Testis (tissue), 3 donors: ENCODE measurements around the gene ABHD2. TPM values are rescaled to one million over a fixed set of nuclear protein-coding genes. Genes with fewer than 3 reads are reported as not detected.

Source experiments
- DNase-seq: peaks from one replicate; pipeline ENCODE4 v3.0.0-alpha.2; 2019
- H3K27ac ChIP-seq, 2 donors: fragments of 200-600 bp; sonication (generic); one replicate each; pipeline ENCODE4 v1.5.1; 2019
- H3K27me3 ChIP-seq: fragments of 200-600 bp; sonication (generic); one replicate; pipeline ENCODE4 v1.5.1; 2019
- H3K36me3 ChIP-seq: fragments of 200-600 bp; sonication (generic); one replicate; pipeline ENCODE4 v1.5.1; 2017; ENCODE audit warnings: low read depth; ENCODE audit errors: missing control alignments
- H3K4me1 ChIP-seq: fragments of 200-600 bp; sonication (generic); one replicate; pipeline ENCODE4 v1.5.1; 2019
- H3K4me3 ChIP-seq, 2 donors: fragments of 200-600 bp; sonication (generic); one replicate each; pipeline ENCODE4 v1.5.1; 2017 to 2019
- H3K9me3 ChIP-seq: fragments of 200-600 bp; sonication (generic); one replicate; pipeline ENCODE4 v1.5.1; 2017
- CTCF ChIP-seq, 3 experiments: fragments of 450-650 bp in 2 of 3; fragments of 200-600 bp in 1 of 3; sonication (generic) in 1 of 3; IDR thresholded peaks; one replicate each; pipeline ENCODE4 v1.5.1; 2016 to 2019; ENCODE audit warnings: antibody characterized with exemption in 3 of 3, mild to moderate bottlenecking in 2 of 3, moderate library complexity in 1 of 3
- POLR2A ChIP-seq: fragments of 450-650 bp; IDR thresholded peaks from one replicate; pipeline ENCODE4 v1.6.1; 2017; ENCODE audit warnings: antibody characterized with exemption, mild to moderate bottlenecking, moderate library complexity
- WGBS, 2 donors: methylation state at CpG; one replicate each; pipeline ENCODE4 v1.1.5; 2018; 5-methylcytosine and 5-hydroxymethylcytosine counted together
- intact Hi-C: fragments of 100-400 bp; cut with DNase I; formaldehyde crosslinking; loops from one replicate; pipeline ENCODE4 v1.15.1; 2023; ENCODE audit warnings: low total_unique reads
- polyA plus RNA-seq: library from polyadenylated mRNA; stranded (reverse); fragments of 350-450 nt; fragmentation: Illumina TruSeq; extraction: RNeasy Lipid Tissue Mini Kit (QIAGEN cat#74804); gene quantifications from one replicate; pipeline ENCODE4 v1.2.3, GENCODE V29; 2014; ENCODE audit warnings: low read depth, low replicate concordance; ENCODE audit not compliant: insufficient read depth
- total RNA-seq, 2 donors: library from RNA; depleted of rRNA; stranded (reverse); fragments of >200 nt; gene quantifications; one replicate each; pipeline ENCODE4 v1.2.3, GENCODE V29; 2016

ABHD2 gene
- total and polyA plus RNA-seq, 3 donors from 2014 or later, result 82.5 to 214 (median 109) TPM

GRCh38 chr15:89177116-89177515 lies 88.9 kb downstream of the ABHD2 start:
- no peaks in the 10 kb centered on the region for H3K27me3 ChIP-seq
- no peak overlapping the region for H3K4me3 ChIP-seq
- intact Hi-C loops, result loop anchor here (5.0 kb wide), 1 partner anchor 120 kb away; no protein-coding TSS in a partner anchor
- peaks cover 3% of the 10 kb centered on the region for H3K4me1 ChIP-seq
- no peaks in the 10 kb centered on the region for H3K9me3 ChIP-seq
- TF ChIP-seq CTCF (IDR thresholded peaks at IDR 0.05) (no peak), POLR2A (no peak)
- H3K27ac ChIP-seq, result no peak overlapping the region
- H3K36me3 ChIP-seq, result no peaks in the 10 kb centered on the region
- WGBS, 2 donors, result 96 to 97% methylated on average over 12 of the region's 12 CpGs
- no peak for DNase-seq

DNA sequence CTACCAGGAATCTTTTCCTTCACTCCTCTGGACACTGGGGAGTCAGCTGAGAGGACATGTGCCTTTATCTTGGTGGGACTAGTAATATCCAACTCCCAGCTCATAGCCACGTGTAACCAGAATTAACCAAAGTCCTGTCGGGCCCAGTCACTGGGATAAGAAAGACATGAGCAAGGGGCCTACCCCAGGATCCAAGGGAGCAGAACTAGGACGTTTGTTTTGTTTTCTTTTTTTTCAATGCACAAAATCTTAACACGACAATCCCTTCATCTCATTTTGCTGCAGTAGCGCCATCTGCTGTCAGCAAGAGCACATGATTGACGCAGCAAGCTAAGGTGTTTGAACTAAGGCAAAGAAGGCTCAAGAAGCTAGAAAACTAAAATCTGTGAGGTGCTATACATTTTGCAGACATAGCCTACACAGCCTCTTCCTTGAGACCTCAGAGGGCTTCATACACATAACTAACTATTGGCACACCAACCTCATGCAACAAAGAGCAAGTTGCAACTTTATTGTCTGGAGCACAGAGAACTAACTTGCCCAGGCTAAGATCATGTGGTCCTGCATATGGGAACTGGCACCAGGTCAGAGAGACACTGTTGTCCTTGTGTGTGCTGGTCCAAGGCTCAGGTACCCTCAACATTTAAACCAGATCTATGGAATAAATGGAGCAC lies 89.5 kb downstream of the ABHD2 start:
- Histone ChIP-seq H3K27ac (no peak overlapping the region), H3K36me3 (no peaks in the 10 kb centered on the region), H3K4me3 (no peak overlapping the region), H3K27me3 (no peaks in the 10 kb centered on the region), H3K4me1 (peaks cover 3% of the 10 kb centered on the region), H3K9me3 (no peaks in the 10 kb centered on the region)
- intact Hi-C loops, result loop anchor here (5.0 kb wide), 1 partner anchor 120 kb away; no protein-coding TSS in a partner anchor
- DNase-seq, result peak; percentile 70
- WGBS, 2 donors, result 25 to 27% methylated on average over 6 of the region's 6 CpGs
- TF ChIP-seq POLR2A, result no peak
- TF ChIP-seq CTCF (IDR thresholded peaks at IDR 0.05), result peak; percentile 79 to 85 (median 81)

DNA sequence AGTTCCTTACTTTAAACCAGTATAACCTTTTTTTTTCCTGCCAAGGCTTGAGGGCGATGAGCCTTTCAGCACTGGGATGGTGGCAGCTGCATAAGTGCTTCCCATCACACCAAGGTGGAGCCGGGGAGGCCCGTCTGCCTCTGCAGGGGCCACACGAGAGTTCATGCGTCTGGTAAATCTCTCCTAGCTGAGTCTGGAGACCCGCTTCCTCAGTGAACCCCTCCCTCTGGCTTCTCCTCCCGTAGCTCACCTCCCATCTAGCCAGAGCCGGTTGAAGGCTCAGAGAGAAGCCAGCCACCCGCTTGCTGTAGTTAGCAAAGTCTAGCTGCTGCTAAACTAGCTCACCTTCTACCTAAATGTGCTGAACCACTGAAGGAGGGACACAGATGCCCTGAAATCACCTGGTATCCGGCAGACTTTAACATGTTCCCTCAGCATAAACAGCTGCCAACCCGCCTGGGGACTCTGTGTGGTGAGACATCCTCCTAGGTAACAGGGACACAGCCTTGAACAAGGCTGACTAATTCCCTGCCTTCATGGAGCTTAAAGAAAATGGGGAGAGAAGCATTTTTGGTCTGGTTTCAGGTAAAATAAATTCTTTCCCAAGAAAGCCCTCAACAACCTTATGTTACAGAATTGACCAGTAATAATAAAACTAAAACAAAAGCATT lies 90.2 kb downstream of the ABHD2 start:
- intact Hi-C loops, result loop anchor here (5.0 kb wide), 1 partner anchor 121 kb away; no protein-coding TSS in a partner anchor
- Histone ChIP-seq H3K4me3 (no peak overlapping the region), H3K4me1 (peaks cover 3% of the 10 kb centered on the region), H3K9me3 (no peaks in the 10 kb centered on the region), H3K27me3 (no peaks in the 10 kb centered on the region), H3K36me3 (no peaks in the 10 kb centered on the region), H3K27ac (no peak overlapping the region)
- WGBS, 2 donors, result 85 to 87% methylated on average over 5 to 11 of the region's 11 CpGs
- DNase-seq, result no peak
- no peak for TF ChIP-seq CTCF (IDR thresholded peaks at IDR 0.05)

DNA sequence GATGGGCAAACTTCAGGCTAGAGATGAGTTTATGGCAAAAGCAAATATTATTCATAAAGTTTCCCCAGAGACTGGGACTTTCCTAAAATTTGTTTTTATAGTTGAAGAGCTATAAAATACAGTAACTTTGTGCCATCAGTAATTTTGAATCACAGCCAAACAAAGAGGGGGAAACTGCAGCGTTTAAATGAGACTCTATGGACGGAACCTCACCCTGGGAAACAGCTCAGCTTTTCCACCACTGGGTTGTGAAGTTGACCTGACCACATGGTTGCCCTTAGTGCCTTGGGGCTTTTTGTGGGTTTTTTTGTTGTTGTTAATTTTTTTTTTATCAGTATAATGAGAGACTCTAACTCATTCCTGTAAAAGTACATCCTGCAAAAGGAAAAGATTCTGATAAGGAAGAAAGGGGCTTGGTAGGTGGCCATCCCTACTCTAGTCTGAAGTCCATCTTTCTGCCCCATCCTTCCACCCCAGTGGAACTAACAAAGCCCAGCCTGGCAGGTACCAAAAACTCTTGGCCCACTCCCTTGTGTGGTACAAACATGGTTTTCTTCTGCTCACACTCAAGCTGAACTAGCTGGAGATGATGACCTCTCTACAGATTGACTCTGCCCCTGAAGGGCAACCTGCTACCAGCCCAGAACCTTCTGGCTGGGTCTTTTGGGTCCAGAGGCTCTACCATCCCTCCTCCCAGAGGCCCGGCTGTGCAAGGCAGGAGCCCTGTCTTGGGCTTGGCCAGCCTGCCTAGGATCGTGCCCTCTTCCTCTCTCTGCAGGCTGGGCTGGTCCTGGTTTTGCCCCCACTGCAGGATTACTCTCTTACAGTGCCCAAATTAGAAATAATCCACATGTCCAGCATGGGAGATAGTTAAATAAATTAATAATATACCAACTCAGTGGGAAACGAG lies 92.0 kb downstream of the ABHD2 start:
- Histone ChIP-seq H3K27me3 (no peaks in the 10 kb centered on the region), H3K4me1 (peaks cover 3% of the 10 kb centered on the region), H3K9me3 (no peaks in the 10 kb centered on the region), H3K4me3 (no peak overlapping the region), H3K27ac (no peak overlapping the region), H3K36me3 (no peaks in the 10 kb centered on the region)
- TF ChIP-seq POLR2A, result no peak
- TF ChIP-seq CTCF (IDR thresholded peaks at IDR 0.05), result no peak
- intact Hi-C loops, result loop anchor here (5.0 kb wide), 1 partner anchor 123 kb away; no protein-coding TSS in a partner anchor
- DNase-seq, result no peak
- WGBS, 2 donors, result 74 to 76% methylated on average over 5 of the region's 5 CpGs
